ENCODE data around the gene LRMDA. TPM values are rescaled to one million over a fixed set of nuclear protein-coding genes. Genes with fewer than 3 reads are reported as not detected.
"Not testable (repeated sequence)": the region's sequence is repeated elsewhere in the genome, so short reads cannot be mapped to it uniquely, and the experiment has no call there.

LRMDA gene
- polyA plus RNA-seq, 3 donors: 39.8 to 59.6 (median 56.4) TPM

DNA sequence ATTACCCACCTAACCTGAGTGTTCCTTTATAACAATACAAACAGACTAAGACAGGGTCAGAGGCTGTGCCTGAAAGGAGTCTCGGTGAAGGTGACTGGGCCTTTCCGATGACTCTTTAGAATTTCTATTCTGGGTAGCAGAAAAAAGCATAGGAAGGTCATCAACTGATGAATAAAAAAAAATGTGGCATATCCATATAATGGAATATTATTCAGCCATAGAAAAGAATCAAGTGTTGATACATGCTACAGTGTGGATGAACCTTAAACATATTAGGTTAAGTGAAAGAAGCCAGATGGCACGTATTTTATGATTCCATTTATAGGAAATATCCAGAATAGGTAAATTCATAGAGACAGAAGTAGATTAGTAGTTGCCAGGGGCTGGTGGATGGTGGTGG, 83.4 kb downstream of the LRMDA start:
- Histone ChIP-seq H3K4me3 (replicated peaks in 1 of 3; ENCODE audit: low read depth in 2 of 3, low read length in 3 of 3) (no peak overlapping the region), H4K20me1 (ENCODE audit: insufficient read depth, low read length) (peaks cover 29% of the 10 kb centered on the region), H3K36me3 (replicated peaks in 1 of 2; ENCODE audit: control insufficient read depth in 1 of 2, insufficient read depth in 2 of 2, low read length in 2 of 2) (no peaks in the 10 kb centered on the region), H3K27me3 (ENCODE audit: control insufficient read depth in 2 of 2, insufficient read depth in 2 of 2, low read length in 2 of 2) (no peaks in the 10 kb centered on the region), H3K27ac (ENCODE audit: low read depth in 1 of 2, low read length in 2 of 2) (no peak overlapping the region), H3K9me3 (replicated peaks in 1 of 2; ENCODE audit: control insufficient read depth in 1 of 2, insufficient read depth in 1 of 2, low read length in 2 of 2) (no peaks in the 10 kb centered on the region), H2AFZ (ENCODE audit: insufficient read depth, low read depth, low read length, poor library complexity, severe bottlenecking) (no peak overlapping the region), H3K4me2 (replicated peaks; ENCODE audit: extremely low read depth, low read length, poor library complexity, severe bottlenecking) (no peak overlapping the region), H3K79me2 (ENCODE audit: insufficient read depth, low read length) (peaks cover 68% of the 10 kb centered on the region), H3K9ac (ENCODE audit: insufficient read depth, low read length, poor library complexity, severe bottlenecking) (no peak overlapping the region), H3K4me1 (ENCODE audit: control insufficient read depth in 1 of 2, insufficient read depth in 2 of 2, low read length in 2 of 2) (peaks cover 51 to 66% of the 10 kb centered on the region in 2 donors)
- Mint-ChIP-seq H3K27me3 (ENCODE audit: low read depth in 3 of 3) (peaks cover 0 to 2% (median 2%) of the 10 kb centered on the region in 3 donors), H3K4me3 (no peak overlapping the region), H3K4me1 (peaks cover 87% of the 10 kb centered on the region), H3K9me3 (peaks cover 4 to 18% (median 7%) of the 10 kb centered on the region in 7 donors), H3K27ac (peak overlapping the region in 2 of 7 donors; percentile 3 to 37), H3K36me3 (peaks cover 16 to 36% of the 10 kb centered on the region in 2 donors)
- 100% methylated on average over 1 of the region's 3 CpGs for WGBS (ENCODE audit: insufficient coverage)
- intact Hi-C loops (cut with micrococcal nuclease): loop anchor here (5.0 to 10.0 kb wide), 2 partner anchors 50 to 97 kb away; no protein-coding TSS in a partner anchor
- TF ChIP-seq, protein P1, sequence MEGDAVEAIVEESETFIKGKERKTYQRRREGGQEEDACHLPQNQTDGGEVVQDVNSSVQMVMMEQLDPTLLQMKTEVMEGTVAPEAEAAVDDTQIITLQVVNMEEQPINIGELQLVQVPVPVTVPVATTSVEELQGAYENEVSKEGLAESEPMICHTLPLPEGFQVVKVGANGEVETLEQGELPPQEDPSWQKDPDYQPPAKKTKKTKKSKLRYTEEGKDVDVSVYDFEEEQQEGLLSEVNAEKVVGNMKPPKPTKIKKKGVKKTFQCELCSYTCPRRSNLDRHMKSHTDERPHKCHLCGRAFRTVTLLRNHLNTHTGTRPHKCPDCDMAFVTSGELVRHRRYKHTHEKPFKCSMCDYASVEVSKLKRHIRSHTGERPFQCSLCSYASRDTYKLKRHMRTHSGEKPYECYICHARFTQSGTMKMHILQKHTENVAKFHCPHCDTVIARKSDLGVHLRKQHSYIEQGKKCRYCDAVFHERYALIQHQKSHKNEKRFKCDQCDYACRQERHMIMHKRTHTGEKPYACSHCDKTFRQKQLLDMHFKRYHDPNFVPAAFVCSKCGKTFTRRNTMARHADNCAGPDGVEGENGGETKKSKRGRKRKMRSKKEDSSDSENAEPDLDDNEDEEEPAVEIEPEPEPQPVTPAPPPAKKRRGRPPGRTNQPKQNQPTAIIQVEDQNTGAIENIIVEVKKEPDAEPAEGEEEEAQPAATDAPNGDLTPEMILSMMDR (IDR thresholded peaks at IDR 0.05): no peak
- no peak for DNase-seq

DNA sequence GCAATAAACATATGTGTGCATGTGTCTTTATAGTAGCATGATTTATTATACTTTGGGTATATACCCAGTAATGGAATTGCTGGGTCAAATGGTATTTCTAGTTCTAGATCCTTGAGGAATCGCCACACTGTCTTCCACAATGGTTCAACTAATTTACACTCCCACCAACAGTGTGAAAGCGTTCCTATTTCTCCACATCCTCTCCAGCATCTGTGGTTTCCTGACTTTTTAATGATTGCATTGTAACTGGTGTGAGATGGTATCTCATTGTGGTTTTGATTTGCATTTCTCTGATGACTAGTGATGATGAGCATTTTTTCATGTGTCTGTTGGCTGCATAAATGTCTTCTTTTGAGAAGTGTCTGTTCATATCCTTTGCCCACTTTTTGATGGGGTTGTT, 84.7 kb downstream of the LRMDA start:
- H3K36me3 ChIP-seq (replicated peaks in 1 of 2; ENCODE audit: control insufficient read depth in 1 of 2, insufficient read depth in 2 of 2, low read length in 2 of 2); H3K4me3 ChIP-seq (replicated peaks in 1 of 3; ENCODE audit: low read depth in 2 of 3, low read length in 3 of 3); DNase-seq; H2AFZ ChIP-seq (ENCODE audit: insufficient read depth, low read depth, low read length, poor library complexity, severe bottlenecking); H3K4me2 ChIP-seq (replicated peaks; ENCODE audit: extremely low read depth, low read length, poor library complexity, severe bottlenecking); H3K27me3 ChIP-seq (ENCODE audit: control insufficient read depth in 2 of 2, insufficient read depth in 2 of 2, low read length in 2 of 2); H3K9me3 ChIP-seq (replicated peaks in 1 of 2; ENCODE audit: control insufficient read depth in 1 of 2, insufficient read depth in 1 of 2, low read length in 2 of 2); H3K9ac ChIP-seq (ENCODE audit: insufficient read depth, low read length, poor library complexity, severe bottlenecking); H3K27me3 Mint-ChIP-seq (ENCODE audit: low read depth in 3 of 3): not testable (repeated sequence)
- peaks cover 74% of the 10 kb centered on the region for H3K4me1 Mint-ChIP-seq
- peaks cover 44 to 61% of the 10 kb centered on the region in 2 donors for H3K4me1 ChIP-seq (ENCODE audit: control insufficient read depth in 1 of 2, insufficient read depth in 2 of 2, low read length in 2 of 2)
- intact Hi-C loops (cut with micrococcal nuclease): loop anchor here in 1 of 2 donors (10.0 kb wide), 1 partner anchor 51 kb away; no protein-coding TSS in a partner anchor
- peaks cover 30 to 31% of the 10 kb centered on the region in 2 donors for H3K36me3 Mint-ChIP-seq
- peaks cover 63% of the 10 kb centered on the region for H3K79me2 ChIP-seq (ENCODE audit: insufficient read depth, low read length)
- H3K4me3 Mint-ChIP-seq: peak overlapping the region in 1 of 2 donors; percentile 68
- peaks cover 18% of the 10 kb centered on the region for H4K20me1 ChIP-seq (ENCODE audit: insufficient read depth, low read length)
- peak overlapping the region in 1 of 2 donors; percentile 66 for H3K27ac ChIP-seq (ENCODE audit: low read depth in 1 of 2, low read length in 2 of 2)
- no CpG with 5 or more reads among the region's 2 CpGs for WGBS (ENCODE audit: insufficient coverage)
- peaks cover 4 to 21% (median 9%) of the 10 kb centered on the region in 7 donors for H3K9me3 Mint-ChIP-seq
- peak overlapping the region; percentile 63 to 96 (median 90) for H3K27ac Mint-ChIP-seq

DNA sequence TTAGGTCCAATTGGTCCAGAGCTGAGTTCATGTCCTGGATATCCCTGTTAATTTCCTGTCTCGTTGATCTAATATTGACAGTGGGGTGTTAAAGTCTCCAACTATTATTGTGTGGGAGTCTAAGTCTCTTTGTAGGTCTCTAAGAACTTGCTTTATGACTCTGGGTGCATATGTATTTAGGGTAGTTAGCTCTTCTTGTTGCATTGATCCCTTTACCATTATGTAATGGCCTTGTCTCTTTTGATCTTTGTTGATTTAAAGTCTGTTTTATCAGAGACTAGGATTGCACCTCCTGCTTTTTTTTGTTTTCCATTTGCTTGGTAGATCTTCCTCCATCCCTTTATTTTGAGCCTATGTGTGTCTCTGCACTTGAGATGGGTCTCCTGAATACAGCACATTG, 87.8 kb downstream of the LRMDA start:
- not testable (repeated sequence) for H3K4me3 Mint-ChIP-seq; H3K27me3 Mint-ChIP-seq (ENCODE audit: low read depth in 3 of 3); H3K9me3 ChIP-seq (replicated peaks in 1 of 2; ENCODE audit: control insufficient read depth in 1 of 2, insufficient read depth in 1 of 2, low read length in 2 of 2); H3K36me3 ChIP-seq (replicated peaks in 1 of 2; ENCODE audit: control insufficient read depth in 1 of 2, insufficient read depth in 2 of 2, low read length in 2 of 2); DNase-seq; H3K27me3 ChIP-seq (ENCODE audit: control insufficient read depth in 2 of 2, insufficient read depth in 2 of 2, low read length in 2 of 2); H3K27ac ChIP-seq (ENCODE audit: low read depth in 1 of 2, low read length in 2 of 2); H3K4me2 ChIP-seq (replicated peaks; ENCODE audit: extremely low read depth, low read length, poor library complexity, severe bottlenecking); H2AFZ ChIP-seq (ENCODE audit: insufficient read depth, low read depth, low read length, poor library complexity, severe bottlenecking); H3K4me3 ChIP-seq (replicated peaks in 1 of 3; ENCODE audit: low read depth in 2 of 3, low read length in 3 of 3); H3K9ac ChIP-seq (ENCODE audit: insufficient read depth, low read length, poor library complexity, severe bottlenecking)
- H3K79me2 ChIP-seq (ENCODE audit: insufficient read depth, low read length): peaks cover 66% of the 10 kb centered on the region
- peaks cover 3 to 21% (median 10%) of the 10 kb centered on the region in 7 donors for H3K9me3 Mint-ChIP-seq
- WGBS (ENCODE audit: insufficient coverage): 100% methylated on average over 1 of the region's 1 CpG
- peaks cover 36 to 46% of the 10 kb centered on the region in 2 donors for H3K4me1 ChIP-seq (ENCODE audit: control insufficient read depth in 1 of 2, insufficient read depth in 2 of 2, low read length in 2 of 2)
- peaks cover 13% of the 10 kb centered on the region for H4K20me1 ChIP-seq (ENCODE audit: insufficient read depth, low read length)
- H3K27ac Mint-ChIP-seq: peak overlapping the region in 2 of 7 donors; percentile 18 to 31
- peaks cover 27 to 28% of the 10 kb centered on the region in 2 donors for H3K36me3 Mint-ChIP-seq
- peaks cover 58% of the 10 kb centered on the region for H3K4me1 Mint-ChIP-seq
- intact Hi-C loops (cut with micrococcal nuclease): loop anchor here in 1 of 2 donors (10.0 kb wide), 1 partner anchor 54 kb away; no protein-coding TSS in a partner anchor

All from CD14-positive monocyte (primary cell).